HG02642 (cell line): ENCODE results near the gene FCN2.

Experiments
- ATAC-seq: cut with Tn5 transposase; IDR thresholded peaks from one replicate; pipeline ENCODE4 v1.9.1; 2021; ENCODE audit warnings: mild to moderate bottlenecking; ENCODE audit not compliant: unreplicated experiment, poor library complexity

Gene FCN2

GRCh38 chr9:134867917-134868750 lies 12.5 kb upstream of the FCN2 start:
- no peak for ATAC-seq

GRCh38 chr9:134868751-134869553 lies 11.7 kb upstream of the FCN2 start:
- ATAC-seq: no peak

DNA sequence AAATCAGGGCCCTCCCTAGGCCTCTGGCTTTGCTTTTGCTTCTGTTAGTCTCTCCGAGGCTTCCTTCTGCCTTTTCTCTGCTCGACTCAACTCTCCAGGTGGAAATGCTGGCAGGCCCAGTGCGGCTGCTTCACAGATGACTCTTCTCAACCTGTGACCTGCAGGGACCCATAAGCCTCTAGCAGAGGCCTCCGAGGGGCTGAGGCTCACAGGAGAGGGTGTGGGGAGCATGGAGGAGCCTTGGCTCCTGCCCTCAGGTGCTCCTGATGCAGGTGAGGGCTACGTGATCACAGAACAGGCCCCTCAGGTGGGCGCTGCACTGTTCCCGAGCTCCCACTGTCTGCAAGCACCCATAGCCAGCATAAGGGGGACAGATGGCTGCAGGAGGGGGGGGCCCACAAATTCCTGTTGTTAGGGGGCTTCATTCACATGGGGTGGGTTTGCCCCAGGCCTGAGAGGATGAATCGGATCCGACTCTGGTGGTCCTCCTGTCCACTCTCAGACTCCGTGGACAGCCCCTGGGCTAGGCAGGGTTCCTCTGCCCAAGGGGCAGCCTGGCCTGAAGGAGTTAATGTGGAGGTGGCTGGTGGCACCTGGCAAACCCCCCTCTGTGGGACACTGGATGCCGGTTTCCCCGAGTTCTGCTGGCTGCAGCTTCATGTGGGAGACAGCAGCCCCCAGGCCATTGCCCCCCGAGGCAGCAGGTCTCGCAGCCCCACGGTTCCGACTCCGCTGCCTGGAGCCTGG lies 10.9 kb upstream of the FCN2 start:
- no peak for ATAC-seq

- ATAC-seq: no peak
Measured at GRCh38 chr9:134870301-134870694, 10.3 kb upstream of the FCN2 start.

- ATAC-seq: no peak
Measured at GRCh38 chr9:134870746-134871662, 9.6 kb upstream of the FCN2 start.

- ATAC-seq: no peak
Measured at GRCh38 chr9:134871697-134872340, 8.8 kb upstream of the FCN2 start.

GRCh38 chr9:134872482-134873231 lies 8.0 kb upstream of the FCN2 start:
- ATAC-seq: no peak

DNA sequence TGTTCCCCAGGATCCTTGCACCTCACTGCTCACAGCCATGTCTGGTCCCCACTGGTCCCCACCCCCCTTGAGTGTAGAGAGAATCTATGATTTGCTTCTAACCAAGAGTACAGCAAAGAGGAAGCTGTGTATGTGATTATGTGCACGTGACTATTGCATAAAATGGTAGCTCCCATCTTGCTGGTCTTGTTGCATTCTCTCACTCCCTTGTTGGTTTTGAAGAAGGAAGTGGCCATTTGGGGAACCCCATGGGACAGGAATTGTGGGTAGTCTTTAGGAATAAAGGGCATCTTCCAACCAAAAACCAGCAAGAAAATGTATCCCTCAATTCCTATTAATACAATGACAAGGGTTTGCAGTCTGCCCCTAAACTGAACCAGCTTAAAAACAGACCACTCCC lies 5.2 kb upstream of the FCN2 start:
- ATAC-seq: no peak

DNA sequence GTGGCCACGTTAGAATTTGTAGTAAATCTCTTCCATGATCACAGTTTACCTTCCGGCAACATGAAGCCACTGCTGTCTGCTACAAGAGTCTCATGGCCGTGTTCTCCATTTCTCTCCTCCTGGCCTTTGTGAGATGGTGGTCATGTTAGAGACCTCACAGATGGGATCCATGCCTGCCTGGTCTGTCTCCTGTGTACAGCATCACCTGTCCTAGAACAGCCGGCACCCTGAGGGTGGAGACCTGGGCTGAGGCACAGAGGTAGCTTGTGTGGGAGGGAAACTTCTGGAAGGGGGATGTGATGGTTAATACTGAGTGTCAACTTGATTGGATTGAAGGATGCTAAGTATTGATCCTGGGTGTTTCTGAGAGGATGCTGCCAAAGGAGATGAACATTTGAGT lies 3.1 kb upstream of the FCN2 start:
- no peak for ATAC-seq

GRCh38 chr9:134879664-134880483 lies 736 bp upstream of the FCN2 start:
- no peak for ATAC-seq

DNA sequence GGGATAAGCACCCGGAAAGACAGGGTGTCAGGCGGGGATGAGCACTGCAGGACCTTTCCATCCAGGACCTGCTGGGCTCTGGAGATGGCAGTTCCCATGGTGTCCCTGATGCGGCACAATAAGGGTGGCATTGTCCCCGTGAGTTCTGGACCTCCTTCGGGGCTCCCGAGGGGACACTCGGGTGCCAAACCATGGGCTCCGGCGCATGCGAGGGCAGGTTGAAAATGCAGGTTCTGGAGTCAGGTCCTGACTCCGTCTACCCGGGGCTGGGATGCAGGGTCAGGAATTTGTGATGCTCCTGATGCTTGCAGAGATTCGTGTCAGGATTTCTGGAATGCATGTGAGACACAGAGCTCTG lies 682 bp downstream of the FCN2 start:
- ATAC-seq: no peak

DNA sequence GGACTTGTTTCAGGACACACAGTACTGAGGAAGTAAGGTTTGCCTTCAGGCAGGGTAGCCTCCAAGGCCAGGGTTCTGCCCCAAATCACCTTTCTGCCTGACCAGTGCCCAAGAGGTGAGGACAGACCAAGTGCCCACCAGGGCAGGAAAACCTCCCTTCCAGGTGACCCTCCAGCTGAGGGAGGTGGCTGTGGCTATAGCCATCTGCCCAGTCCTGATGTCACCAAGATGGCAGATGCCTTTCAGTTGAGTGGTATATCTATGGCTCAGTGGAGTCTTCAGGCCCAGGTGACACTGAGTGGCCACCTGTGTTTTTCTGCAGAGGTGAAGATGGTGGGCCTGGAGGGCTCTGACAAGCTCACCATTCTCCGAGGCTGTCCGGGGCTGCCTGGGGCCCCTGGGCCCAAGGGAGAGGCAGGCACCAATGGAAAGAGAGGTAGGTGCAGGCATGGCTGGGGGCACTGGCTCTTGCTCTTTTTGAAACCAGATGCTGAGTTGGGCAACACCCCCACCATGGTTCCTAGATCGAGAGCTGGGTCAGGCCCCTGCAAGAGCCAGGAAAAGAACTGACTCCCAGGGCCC lies 1.7 kb downstream of the FCN2 start:
- ATAC-seq: no peak

DNA sequence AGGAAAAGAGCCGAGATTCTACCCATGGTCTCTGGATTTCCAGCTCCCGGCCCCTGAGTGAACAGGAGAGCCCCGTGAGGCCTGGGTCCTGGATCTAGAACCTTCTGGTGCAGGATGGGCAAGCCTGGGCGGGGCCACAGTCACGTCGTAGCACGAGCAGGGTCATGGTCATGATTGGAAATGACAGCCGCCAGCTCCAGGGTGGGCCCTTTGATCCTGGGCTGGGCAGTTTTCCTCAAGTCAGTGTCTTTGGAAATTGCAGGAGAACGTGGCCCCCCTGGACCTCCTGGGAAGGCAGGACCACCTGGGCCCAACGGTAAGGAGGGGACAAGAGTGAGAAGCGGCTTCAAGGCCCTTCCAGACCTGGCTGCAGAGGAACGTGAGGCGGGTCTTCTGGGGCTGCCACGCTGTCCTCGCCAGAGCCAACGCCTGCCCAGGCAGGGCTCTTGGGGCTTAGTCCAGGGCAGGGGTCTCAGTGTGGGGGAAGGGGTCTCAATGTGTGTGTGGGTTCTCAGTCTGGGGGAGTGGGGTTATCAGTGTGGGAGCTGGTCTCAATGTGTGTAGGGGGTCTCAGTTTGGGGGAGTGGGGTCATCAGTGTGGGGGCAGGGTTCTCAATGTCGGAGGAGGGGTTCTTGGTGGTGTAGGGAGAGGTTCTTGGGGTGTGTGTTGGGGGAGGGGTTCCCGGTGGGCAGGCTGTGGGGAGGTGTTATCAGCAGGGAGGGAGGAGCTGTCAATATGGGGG lies 2.6 kb downstream of the FCN2 start:
- no peak for ATAC-seq

- no peak for ATAC-seq
Measured at GRCh38 chr9:134884492-134884891, 3.9 kb downstream of the FCN2 start.

DNA sequence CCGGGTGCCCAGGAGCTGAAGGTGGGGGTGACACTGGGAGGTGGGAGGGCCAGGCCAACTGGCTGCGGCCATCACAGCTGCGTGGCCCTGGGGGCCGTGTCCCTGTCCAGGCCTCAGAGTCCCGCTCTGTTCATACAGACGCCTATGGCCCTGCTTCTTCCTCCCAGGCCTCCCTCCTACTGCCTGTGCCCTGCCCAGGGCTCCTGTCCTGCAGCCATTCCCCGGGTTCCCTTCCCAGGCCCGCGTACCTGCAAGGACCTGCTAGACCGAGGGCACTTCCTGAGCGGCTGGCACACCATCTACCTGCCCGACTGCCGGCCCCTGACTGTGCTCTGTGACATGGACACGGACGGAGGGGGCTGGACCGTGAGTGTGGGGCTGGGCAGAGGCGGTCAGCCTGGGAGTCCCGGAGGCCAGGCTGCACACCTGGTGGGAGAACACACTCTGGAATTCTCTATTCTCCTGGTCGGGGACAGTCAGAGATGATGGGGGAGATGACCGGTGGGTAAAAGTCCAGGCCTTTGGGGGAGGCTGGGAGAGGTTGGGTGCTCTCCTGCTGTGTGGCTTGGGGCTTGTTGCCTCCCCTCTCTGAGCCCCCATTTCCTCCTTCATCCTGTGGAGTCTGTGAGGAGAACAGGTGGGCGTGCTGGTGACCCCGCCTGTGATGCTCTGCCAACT lies 4.5 kb downstream of the FCN2 start:
- ATAC-seq: no peak

- no peak for ATAC-seq
Measured at GRCh38 chr9:134885679-134886412, 5.2 kb downstream of the FCN2 start.
